GM19468 (cell line): ENCODE results near the gene DYTN.

Experiments used
- ATAC-seq: cut with Tn5 transposase; IDR thresholded peaks from one replicate; pipeline ENCODE4 v1.9.1; 2021; ENCODE audit warnings: mild to moderate bottlenecking, moderate library complexity, moderate number of reproducible peaks; ENCODE audit not compliant: unreplicated experiment; ENCODE audit errors: extremely low read depth

The DYTN gene

DNA sequence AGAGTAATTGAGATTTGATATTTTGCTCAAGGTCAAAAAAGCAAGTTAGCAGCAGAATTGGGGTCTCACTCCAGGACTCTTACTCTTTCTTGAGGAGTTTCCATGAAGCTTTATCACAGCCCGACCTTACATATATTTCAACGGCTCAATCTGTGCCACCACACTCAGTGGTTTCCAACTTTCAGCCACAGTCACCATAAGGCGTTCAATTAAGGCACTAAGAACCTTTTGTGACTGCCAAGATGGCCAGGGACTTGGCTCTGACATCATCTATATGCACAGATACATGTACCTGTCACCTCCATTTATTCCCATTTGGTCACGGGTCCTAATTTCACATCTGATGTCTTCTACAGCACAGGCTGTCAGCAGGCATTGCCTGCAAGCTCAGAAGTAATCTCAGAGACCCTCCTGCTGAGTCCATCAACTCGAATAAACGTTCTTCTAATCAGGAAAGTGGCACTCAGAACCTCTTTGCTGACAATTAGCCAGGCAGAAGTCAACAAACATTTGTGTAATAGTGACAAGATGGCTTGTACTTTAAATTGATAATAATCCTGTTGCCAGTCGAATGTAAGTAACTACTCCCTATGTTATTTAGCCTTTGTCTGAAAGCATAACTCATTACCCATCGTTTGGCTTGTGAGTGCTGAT, 16.1 kb downstream of the DYTN start:
- ATAC-seq = no peak

DNA sequence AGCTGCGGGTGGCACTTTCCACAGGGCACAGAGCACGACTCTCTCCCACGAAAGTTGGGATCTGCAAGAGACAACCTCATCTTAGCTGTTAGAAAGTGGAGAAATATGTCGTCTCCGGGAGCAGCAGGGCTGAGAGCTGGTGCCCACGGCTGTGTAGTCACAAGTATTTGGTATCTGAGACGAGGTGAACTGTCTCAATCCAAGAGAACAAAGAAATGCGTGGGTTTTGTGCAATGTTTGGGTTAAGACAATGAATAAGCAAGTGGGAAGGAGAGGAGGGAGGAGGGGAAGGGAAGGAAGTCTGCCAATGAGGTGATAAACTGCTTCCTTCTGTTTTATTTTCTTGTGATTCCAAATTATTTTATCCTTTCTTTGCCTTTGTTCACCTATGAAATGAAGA, 18.0 kb downstream of the DYTN start:
- ATAC-seq = no peak

DNA sequence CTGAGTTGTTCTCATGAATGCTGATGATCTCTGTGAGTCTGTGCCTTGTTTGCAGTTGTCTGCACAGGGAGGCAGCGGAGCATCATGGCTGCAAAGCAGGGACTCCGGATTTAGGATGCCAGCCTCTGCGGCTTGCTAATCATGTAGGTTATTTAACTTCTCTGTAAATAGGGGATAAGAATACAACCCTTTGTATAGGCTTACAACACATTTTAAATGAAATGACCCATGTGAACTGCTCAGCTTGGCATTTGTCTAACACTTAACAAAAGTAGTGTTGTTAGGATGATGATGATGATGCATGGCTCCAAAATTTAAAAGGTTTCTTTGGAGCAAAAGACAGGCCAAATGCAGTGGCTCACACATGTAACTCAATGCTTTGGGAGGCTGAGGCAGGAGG, 19.4 kb downstream of the DYTN start:
- ATAC-seq = no peak

DNA sequence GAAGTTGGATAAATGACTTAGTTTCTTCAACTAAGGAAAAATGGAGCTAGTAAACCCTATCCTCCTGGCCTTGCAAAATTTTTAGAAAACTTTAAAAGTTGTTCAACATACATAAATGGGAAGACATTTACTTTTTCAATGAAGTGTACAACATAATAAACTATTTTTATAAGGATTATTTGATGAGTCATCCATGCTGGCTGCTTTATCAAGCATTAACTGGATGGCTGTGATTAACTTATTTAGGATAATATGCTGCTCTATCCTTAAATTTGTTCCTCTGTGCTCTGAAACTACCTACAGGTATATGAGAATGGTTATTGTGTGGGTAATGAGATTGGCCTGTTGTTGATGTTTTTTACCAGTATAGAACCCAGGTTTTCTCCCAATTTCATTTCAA, 21.3 kb downstream of the DYTN start:
- no peak for ATAC-seq

DNA sequence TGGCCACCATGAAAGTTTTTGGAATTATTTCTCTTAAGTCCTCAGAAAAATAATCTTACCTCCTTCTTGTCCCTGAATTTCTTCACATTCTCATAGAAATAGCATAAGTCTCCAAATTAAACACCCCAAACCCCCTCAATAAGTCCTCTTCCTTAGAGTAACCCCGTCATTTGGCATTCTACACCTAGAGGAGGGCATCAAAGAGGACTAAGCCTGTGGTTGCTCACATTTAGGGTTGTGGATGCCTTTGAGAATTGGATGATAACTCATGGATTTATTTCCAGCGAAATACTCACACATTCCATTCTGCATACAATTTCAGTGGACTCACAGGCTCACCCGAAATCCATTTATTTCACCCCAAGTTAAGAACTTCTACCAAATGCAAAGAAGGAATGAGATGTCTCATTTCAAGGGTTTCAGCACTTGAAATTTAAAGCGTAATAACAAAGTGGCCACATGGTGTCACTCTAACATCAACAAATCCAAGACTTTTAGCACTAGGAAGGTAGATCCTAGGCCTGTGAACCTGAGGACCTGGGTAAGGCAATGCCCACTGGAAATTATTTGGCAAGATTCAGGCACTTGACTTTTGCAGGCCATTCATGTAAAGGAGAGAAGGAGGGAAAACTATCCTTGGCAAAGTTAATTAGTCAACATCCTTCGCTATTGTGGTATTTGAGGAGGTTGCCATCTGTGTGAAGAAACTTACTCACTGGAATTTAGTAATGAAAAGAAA, 24.6 kb downstream of the DYTN start:
- peak; percentile 69 for ATAC-seq

DNA sequence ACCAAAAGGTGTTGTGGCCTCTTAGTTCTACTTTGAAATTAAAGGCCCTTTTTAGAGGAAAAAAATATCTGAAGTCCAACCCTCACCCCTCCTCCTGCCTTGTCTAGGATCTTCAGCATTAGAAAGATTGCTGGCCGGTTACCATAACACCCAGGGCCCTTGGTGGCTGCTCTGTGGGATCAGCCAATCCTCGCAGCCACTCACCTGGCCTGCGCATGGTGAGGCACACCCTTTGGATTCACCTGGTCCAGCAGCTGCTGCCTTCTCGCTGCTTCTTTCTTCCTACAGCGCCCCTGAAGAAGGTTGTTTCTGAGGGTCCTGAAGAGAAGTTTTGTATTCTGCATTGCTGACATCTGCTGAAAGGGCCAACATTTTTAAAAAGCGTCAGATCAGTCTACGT, 25.2 kb downstream of the DYTN start:
- no peak for ATAC-seq

DNA sequence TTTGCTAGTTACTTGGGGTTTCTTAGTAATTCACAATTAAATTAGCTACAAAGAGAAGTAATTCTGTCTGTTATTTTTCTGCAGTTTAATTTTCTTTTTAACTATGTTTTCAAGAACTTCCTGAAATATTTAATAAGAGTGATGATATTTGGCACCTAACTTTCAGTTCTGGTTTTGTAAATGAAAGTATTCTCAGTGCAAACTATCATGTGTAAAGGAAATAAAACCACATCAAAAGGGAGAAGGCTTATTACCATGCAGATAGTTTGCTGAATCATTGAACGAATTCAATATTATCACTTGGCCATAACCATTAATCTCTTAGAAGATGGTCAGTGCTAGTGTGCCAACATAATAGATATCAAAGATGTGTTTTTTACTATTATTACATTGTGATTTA, 29.2 kb downstream of the DYTN start:
- ATAC-seq = no peak

DNA sequence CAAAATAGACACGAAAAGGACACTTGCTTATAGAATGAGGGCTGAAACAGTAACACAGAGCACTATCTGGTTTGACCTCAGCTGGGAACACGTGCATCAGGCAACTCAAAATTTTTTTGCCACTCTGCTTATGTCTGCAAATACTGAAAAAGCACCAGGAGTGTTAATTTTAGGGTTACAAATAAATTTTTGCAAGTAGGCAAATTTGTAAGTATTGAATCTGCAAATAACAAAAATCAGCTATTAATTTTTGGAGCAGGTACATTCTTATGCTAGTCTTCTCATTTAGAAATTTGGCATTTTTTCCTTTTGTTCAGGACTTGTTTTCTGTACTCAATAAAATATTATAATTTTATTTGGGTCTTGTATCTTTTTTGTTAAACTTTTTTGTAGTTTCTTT, 29.7 kb downstream of the DYTN start:
- no peak for ATAC-seq

DNA sequence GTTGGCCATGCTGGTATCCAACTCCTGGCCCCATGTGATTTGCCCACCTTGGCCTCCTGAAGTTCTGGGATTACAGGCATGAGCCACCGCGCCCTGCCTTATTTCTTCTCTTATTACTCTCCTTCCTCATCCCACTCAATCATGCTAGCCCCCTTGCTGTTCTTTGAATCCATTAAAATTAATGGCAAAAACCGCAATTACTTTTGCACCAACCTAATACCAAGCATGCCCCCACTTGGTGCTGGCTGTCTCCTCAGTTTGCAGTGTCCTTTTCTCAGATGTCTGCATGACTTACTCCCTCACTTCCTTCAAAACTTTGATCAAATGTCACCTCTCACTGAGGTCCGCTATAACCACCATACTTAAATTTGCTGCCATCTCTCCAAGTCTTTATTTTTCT, 34.6 kb downstream of the DYTN start:
- ATAC-seq = no peak

DNA sequence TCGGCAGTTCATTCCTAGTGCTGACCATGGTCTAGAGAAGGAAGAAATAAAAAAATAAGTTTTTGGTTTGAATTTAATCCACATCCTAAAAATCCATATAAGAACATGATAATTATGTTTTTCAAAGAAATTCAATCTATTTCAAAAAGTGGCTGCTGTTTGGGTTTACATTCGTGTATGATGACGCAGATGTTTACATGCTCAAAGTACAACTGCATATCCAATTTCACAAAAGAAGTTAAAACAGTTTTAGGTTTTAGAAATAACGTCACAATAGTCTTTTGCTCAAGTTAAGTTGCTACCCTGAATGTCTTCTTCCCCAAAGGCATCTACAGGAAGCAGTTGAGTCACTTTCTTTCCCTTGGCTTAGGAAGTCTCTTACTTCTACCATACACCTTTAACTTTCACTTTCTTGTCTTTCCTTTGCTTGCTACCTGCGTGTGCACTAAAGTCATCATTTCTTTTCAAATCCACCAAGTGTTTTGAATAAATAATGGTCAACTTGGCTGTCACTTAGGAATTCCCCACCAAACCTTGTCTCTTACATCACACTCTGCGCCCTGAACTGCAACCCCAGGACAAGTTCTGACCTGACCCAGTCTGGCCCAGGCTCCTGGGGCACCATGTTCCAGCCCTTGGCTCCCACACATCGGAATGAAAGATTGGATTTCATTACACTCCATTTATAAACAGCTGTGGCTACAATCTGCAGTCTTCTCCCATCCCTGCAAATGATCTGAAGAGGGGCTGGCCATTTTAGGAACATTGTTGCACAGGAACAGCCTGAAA, 47.5 kb downstream of the DYTN start:
- no peak for ATAC-seq

DNA sequence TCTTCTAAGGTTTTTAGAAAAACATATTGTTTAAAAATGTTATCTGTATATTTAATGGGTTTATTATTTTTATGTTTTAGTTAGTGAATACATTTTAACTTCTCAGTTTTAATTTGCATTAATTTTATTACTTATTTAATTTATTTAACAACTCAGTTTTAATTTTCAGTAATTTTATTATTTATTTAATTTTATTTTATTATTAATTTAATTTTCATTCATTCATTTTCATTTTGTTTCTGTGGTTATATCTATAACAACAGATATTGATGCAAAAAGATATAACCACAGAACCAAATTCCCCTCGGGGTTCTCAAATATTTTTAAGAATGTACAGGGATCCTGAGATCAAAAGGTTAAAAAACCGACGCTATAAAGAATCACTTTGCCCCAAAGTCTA, 52.9 kb downstream of the DYTN start:
- no peak for ATAC-seq

DNA sequence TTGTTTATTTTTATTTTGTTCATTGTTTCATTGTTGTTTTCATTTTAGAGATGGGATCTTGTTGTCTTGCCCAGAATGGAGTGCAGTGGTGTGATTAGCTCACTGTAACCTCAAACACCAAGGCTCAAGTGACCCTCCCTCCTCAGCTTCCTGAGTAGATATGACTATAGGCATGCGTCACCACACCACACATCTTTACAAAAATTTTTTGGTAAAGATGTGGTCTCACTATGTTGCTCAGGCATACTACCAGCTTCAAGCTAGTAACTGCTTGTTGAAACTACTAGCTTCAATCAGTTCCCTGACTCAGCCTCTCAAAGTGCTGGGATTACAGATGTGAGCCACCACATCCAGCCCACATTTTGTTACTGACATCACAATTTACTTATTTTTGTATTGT, 61.1 kb downstream of the DYTN start:
- ATAC-seq = no peak

DNA sequence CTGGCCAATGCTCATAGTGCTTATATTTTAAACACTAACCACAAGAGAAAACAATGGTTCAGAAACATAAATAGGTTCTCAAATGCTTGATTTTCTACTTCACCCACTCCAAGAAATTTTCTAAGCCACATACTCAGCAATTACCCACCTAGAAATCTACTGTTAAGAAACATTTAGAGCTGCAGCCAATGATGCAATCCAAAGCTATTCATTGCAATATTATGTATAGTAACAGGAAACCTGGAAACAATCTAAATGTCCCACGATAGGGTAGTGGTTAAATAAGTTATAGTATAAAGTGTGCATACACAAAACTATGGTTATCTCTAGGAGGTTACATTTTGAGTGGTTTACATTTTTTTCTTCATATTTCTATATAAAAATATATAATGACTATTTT, 70.2 kb downstream of the DYTN start:
- ATAC-seq = no peak

DNA sequence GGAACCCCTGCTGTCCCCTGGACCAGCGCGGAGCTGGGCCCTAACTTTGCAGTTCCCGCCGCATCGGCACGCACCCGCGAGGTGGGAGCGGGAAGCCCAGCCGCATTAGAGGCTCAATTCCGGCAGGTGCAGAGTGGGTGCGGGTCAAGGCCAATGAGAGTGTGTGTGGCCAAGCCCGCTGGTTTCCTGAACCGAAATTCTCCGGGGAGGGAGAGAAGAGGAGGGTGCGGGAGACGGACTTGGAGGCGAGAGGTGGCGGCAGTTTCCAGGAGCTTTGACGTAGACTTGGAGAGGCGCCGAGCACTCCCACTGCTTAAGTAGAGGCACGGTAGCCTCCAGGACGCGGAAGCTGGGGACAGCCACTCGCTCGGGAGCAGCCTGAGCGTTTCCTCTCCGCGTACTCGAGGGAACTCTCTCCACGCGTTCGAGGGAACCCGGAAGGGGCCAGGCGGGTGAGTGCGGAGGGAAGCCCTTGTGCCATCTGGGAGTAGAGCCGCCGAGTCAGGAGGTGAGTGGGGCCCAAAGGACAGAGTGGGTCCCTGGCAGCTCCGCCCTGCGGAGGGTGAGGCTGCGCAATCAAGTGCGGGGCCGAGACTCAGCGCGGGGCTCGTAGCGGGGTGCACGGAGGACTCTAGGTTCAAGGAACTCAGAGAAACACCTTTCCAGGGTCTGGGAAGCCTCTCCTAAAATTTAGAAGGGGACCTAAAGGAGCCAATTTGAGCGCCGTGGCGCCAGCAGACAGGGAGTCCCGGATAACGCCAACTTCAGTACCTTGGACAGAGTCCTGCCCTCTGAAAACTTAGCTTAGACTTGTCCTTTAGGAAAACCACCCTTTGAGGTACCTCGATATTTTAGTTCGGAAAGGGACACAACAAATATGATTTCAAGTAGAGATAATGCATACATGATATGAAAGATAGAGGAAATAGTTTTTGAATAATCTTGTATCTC, 75.8 kb downstream of the DYTN start, which contains the start of gene FAM237A:
TSS of gene FAM237A (plus strand) at position 413 of the 951 bp plus-strand sequence. CDS start 1,750 bp downstream, outside the sequence.
- no peak for ATAC-seq

DNA sequence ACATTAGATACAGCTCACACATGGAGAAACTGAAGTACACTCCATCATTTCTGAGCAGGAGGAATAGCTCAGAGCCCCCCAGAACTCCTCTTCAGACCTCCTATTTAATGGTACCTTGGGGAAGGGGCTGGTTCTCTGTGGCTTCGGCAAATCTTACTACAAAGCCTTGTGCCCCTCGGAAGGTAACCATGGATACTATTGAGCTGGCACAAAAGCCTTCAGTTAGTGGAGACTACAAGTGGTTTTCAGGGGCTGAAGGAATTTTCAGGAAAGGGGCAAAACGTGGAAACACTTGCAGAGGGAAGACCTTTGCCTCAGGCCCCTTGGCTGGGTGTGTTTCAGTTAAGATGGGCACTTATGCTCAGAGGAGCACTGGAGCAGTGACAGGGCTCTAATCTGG, 77.0 kb downstream of the DYTN start:
- no peak for ATAC-seq

DNA sequence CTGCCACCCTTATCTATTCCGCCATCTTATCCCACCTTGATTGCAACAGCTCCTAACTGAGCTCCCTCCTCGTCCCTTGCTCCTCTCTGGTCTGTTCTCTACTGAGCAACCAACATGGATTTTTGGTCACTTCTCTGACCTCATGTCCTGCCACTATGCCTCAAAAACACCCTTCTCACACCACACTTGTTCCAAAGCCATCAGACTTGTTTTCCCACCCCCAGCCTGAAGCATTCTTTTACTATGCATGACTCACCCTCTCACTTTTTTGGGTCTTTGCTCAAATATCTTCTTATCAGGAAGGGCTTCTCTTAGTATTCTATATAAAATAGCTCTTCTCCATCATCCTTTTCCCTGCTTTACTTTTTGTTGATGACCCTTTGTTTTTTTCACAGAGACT, 78.6 kb downstream of the DYTN start:
- no peak for ATAC-seq

DNA sequence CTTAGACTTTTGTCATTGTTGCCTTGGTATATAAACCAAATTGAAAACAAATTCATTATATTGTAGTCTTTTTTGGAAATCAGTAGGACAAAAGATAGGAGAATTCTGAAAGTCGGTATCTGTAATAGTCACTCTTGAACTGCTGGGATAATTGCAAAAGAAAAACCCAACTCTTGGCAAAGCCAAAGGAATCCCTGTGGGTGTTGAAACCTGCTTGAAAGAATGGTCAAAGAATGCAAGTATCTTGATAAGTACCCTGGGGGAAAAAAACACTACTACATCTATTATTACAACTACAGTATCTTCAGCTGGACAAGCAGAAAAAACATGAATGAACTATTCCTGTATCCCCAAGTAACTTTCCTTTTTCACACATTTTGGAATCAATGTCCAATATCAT, 83.2 kb downstream of the DYTN start:
- no peak for ATAC-seq

DNA sequence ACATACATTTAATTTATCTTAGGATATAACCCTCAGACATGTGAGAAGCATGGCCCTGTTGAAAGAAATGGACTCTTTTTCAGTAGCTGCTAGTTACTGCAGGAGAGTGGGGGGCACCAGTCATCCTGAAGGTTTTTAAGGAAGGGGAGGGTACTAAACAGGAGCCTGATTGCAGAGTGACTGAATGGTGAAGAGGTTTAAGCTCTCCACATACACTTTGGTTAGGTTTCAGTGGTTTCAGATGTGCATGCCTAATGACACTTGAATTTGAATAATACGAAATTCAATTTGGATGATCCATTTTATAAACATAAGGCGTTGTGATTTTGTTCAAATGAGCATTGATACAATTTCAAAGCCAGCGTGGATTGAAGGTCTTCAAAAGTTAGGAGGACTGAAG, 86.9 kb downstream of the DYTN start:
- no peak for ATAC-seq

DNA sequence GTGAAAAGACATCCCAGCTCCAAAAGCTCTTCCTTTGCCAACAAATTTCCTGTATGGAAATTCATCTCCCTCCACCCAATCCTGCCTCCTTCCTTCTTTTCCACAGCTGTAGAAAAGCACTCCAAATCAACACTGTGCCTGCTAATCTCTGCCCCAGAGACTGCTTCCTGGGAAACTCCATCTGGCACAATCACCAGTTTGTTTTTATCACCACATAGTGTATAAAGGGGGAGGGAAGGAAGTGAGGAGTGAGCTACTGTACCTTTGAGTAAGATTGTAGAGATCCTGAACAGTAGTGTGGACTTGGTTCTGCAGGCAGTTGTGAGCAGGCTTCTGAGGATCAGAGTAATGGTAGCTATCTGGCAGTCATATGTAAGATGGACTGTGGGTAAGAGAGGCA, 90.6 kb downstream of the DYTN start:
- ATAC-seq = no peak

DNA sequence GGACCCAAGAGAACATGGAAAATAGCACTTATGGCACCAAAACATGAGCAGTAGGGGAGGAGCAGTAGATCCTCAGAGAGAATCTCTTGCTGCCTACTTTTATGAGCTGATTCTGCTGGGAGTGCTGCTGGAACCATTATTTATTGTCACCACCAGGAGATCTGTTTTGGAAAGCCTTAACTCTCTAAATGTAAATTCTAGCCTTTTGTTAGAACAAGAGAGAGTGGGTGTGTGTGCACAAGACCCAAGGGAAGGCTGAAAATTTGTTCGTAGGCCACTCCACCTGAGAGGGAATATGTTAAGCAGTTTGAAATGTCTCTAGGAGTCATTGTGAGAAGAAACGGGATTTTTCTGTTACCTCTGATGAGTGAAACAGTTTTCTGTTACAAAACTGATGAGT, 92.1 kb downstream of the DYTN start:
- ATAC-seq = no peak
